Fibroblast of the aortic adventitia (primary cell): ENCODE data around the gene METTL22. TPM values are rescaled to one million over a fixed set of nuclear protein-coding genes. Genes with fewer than 3 reads are reported as not detected.

Source experiments
- DNase-seq: peaks from one replicate; pipeline ENCODE4 v3.0.0-alpha.2; 2010; ENCODE audit warnings: low read depth
- H3K4me3 ChIP-seq: 2 replicates; pipeline ENCODE4 v1.5.1; 2011; ENCODE audit warnings: low read depth, mild to moderate bottlenecking, control low read depth, low read length, moderate library complexity
- CTCF ChIP-seq: IDR thresholded peaks from 2 replicates; pipeline ENCODE4 v1.5.1; 2011; ENCODE audit warnings: mild to moderate bottlenecking, low read length, control low read depth, inconsistent platforms; ENCODE audit not compliant: insufficient read depth
- total RNA-seq: library from RNA; depleted of rRNA; stranded (reverse); fragments of >200 nt; gene quantifications from 2 replicates; pipeline ENCODE4 v1.2.3, GENCODE V29; 2012; ENCODE audit warnings: low replicate concordance

Gene METTL22
- total RNA-seq, 1 donor, result 21.7 TPM

GRCh38 chr16:8621222-8621571 lies 301 bp upstream of the METTL22 start:
- DNase-seq, result no peak
- peak overlapping the region; percentile 99 for H3K4me3 ChIP-seq
- TF ChIP-seq CTCF, result no peak

GRCh38 chr16:8622315-8622656 lies 788 bp downstream of the METTL22 start:
- no peak for TF ChIP-seq CTCF
- DNase-seq, result no peak

DNA sequence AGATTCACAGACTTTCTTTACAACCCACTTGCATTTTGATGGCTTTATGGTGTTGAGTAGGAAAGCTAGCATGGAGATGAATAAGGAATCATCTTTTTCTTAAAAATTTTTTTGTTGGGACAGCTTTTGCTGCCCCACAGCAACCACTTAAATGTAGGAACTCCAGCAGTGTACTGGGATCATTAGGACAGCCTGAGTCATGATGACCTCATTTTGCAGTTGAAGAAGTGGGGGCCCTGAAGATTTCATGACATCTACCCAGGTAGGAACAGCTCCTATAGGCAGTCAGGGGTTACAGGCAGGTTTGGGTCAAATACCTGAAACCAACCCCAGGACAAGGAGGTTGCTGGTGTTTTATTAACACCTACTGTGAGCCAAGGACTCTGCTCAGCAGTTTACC lies 2.1 kb downstream of the METTL22 start:
- H3K4me3 ChIP-seq, result no peak overlapping the region
- no peak for DNase-seq
- TF ChIP-seq CTCF, result no peak

More at GRCh38 chr16:8622315-8622656, 788 bp downstream of the METTL22 start:
- H3K4me3 ChIP-seq, result peak overlapping the region; percentile 99

GRCh38 chr16:8625491-8626087 lies 4.1 kb downstream of the METTL22 start:
- H3K4me3 ChIP-seq, result no peak overlapping the region
- no peak for TF ChIP-seq CTCF
- DNase-seq, result no peak

- H3K4me3 ChIP-seq, result no peak overlapping the region
- no peak for TF ChIP-seq CTCF
- DNase-seq, result no peak
Observed at GRCh38 chr16:8626946-8627345, 5.4 kb downstream of the METTL22 start.

- TF ChIP-seq CTCF, result no peak
- H3K4me3 ChIP-seq, result no peak overlapping the region
- no peak for DNase-seq
Observed at GRCh38 chr16:8627456-8627855, 6.0 kb downstream of the METTL22 start.

GRCh38 chr16:8628981-8629725 lies 7.7 kb downstream of the METTL22 start:
- H3K4me3 ChIP-seq, result no peak overlapping the region
- no peak for TF ChIP-seq CTCF
- DNase-seq, result no peak
